Measurements from ENCODE around the gene SPOCK1. TPM values are rescaled to one million over a fixed set of nuclear protein-coding genes. Genes with fewer than 3 reads are reported as not detected.
"Not testable (repeated sequence)": the region's sequence is repeated elsewhere in the genome, so short reads cannot be mapped to it uniquely, and the experiment has no call there.

Gene SPOCK1
- total and polyA plus RNA-seq, 7 donors = 4.2 to 52.7 (median 16.0) TPM

GRCh38 chr5:136979131-136979530 is 520.0 kb downstream of the SPOCK1 start:
- H3K4me3 ChIP-seq = no peak overlapping the region
- ATAC-seq = no peak
- no peak overlapping the region for H3K27ac ChIP-seq
- H3K36me3 ChIP-seq (ENCODE audit: insufficient read depth in 1 of 2, low read depth in 1 of 2) = no peaks in the 10 kb centered on the region
- no peaks in the 10 kb centered on the region for H3K27me3 ChIP-seq (ENCODE audit: insufficient read depth in 3 of 3, low read length in 2 of 3)
- H3K4me1 ChIP-seq = no peaks in the 10 kb centered on the region
- H3K9me3 ChIP-seq = no peaks in the 10 kb centered on the region
- intact Hi-C loops (cut with DNase I) = no loop called here
- TF ChIP-seq CTCF (IDR thresholded peaks at IDR 0.05) = no peak
- no peak for DNase-seq
- WGBS, 3 donors = 79 to 81% (median 79%) methylated on average over 5 of the region's 5 CpGs

GRCh38 chr5:136963504-136963903 is 535.6 kb downstream of the SPOCK1 start:
- intact Hi-C loops (cut with DNase I) = no loop called here
- H3K9me3 ChIP-seq = no peaks in the 10 kb centered on the region
- no peak overlapping the region for H3K4me3 ChIP-seq
- WGBS, 3 donors = 26 to 51% (median 35%) methylated on average over 3 of the region's 3 CpGs
- H3K27me3 ChIP-seq (ENCODE audit: insufficient read depth in 3 of 3, low read length in 2 of 3) = no peaks in the 10 kb centered on the region
- DNase-seq (no peak), ATAC-seq (no peak)
- no peaks in the 10 kb centered on the region for H3K4me1 ChIP-seq
- H3K36me3 ChIP-seq (ENCODE audit: insufficient read depth in 1 of 2, low read depth in 1 of 2) = no peaks in the 10 kb centered on the region
- no peak overlapping the region for H3K27ac ChIP-seq
- no peak for TF ChIP-seq CTCF (IDR thresholded peaks at IDR 0.05)

GRCh38 chr5:136957428-136957827 is 541.7 kb downstream of the SPOCK1 start:
- intact Hi-C loops (cut with DNase I) = no loop called here
- Histone ChIP-seq H3K9me3 (no peaks in the 10 kb centered on the region), H3K4me1 (no peaks in the 10 kb centered on the region), H3K4me3 (no peak overlapping the region), H3K36me3 (ENCODE audit: insufficient read depth in 1 of 2, low read depth in 1 of 2) (no peaks in the 10 kb centered on the region), H3K27me3 (ENCODE audit: insufficient read depth in 3 of 3, low read length in 2 of 3) (peaks cover 0 to 1% (median 0%) of the 10 kb centered on the region in 3 donors), H3K27ac (no peak overlapping the region)
- 74 to 83% (median 81%) methylated on average over 2 of the region's 2 CpGs for WGBS, 3 donors
- no peak for DNase-seq
- no peak for ATAC-seq
- no peak for TF ChIP-seq CTCF (IDR thresholded peaks at IDR 0.05)

- H3K4me1 ChIP-seq; H3K27me3 ChIP-seq (ENCODE audit: insufficient read depth in 3 of 3, low read length in 2 of 3); H3K27ac ChIP-seq; H3K4me3 ChIP-seq; H3K36me3 ChIP-seq (ENCODE audit: insufficient read depth in 1 of 2, low read depth in 1 of 2); H3K9me3 ChIP-seq; DNase-seq; intact Hi-C loops (cut with DNase I); ATAC-seq: not testable (repeated sequence)
- 80 to 87% (median 83%) methylated on average over 5 of the region's 5 CpGs for WGBS, 3 donors
Observed at GRCh38 chr5:136954142-136954541, 545.0 kb downstream of the SPOCK1 start.

- H3K4me3 ChIP-seq; H3K4me1 ChIP-seq; H3K27me3 ChIP-seq (ENCODE audit: insufficient read depth in 3 of 3, low read length in 2 of 3); H3K27ac ChIP-seq; H3K9me3 ChIP-seq; DNase-seq; H3K36me3 ChIP-seq (ENCODE audit: insufficient read depth in 1 of 2, low read depth in 1 of 2); ATAC-seq; intact Hi-C loops (cut with DNase I): not testable (repeated sequence)
- 41 to 63% (median 51%) methylated on average over 7 to 8 of the region's 8 CpGs for WGBS, 3 donors
Observed at GRCh38 chr5:136953346-136954069, 545.6 kb downstream of the SPOCK1 start.

- DNase-seq = no peak
- no peak for TF ChIP-seq CTCF (IDR thresholded peaks at IDR 0.05)
- no peaks in the 10 kb centered on the region for H3K36me3 ChIP-seq (ENCODE audit: insufficient read depth in 1 of 2, low read depth in 1 of 2)
- H3K27me3 ChIP-seq (ENCODE audit: insufficient read depth in 3 of 3, low read length in 2 of 3) = no peaks in the 10 kb centered on the region
- H3K4me1 ChIP-seq = no peaks in the 10 kb centered on the region
- no peaks in the 10 kb centered on the region for H3K9me3 ChIP-seq
- ATAC-seq = no peak
- H3K27ac ChIP-seq = no peak overlapping the region
- intact Hi-C loops (cut with DNase I) = no loop called here
- no peak overlapping the region for H3K4me3 ChIP-seq
Observed at GRCh38 chr5:136927571-136927970, 571.6 kb downstream of the SPOCK1 start.
